ENCODE results near the gene NGEF. TPM values are rescaled to one million over a fixed set of nuclear protein-coding genes. Genes with fewer than 3 reads are reported as not detected.
"Not testable (repeated sequence)": the region's sequence is repeated elsewhere in the genome, so short reads cannot be mapped to it uniquely, and the experiment has no call there.

The NGEF gene
- total RNA-seq, 1 donor from 2014 or later: 2.7 TPM

- DNase-seq: no peak
Measured at GRCh38 chr2:232927032-232927792, 85.8 kb downstream of the NGEF start.

GRCh38 chr2:232926431-232926939, 86.6 kb downstream of the NGEF start:
- DNase-seq: no peak

DNA sequence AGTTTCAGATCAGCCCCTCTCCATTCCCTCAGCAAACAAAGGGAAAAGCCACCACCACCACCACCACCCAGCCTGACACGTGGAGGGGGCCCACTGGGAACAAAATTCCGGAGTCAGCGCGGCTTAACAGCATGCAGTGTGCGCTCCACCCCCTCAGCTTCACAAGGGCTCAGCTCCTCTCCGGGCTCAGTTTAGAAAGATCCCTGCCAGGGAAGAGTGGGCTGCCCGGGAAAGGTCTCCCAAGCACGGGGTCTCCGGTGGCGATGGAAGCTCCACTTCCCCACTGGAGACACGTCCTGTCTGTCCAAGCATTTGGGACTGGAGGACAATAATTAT, 87.3 kb downstream of the NGEF start:
- no peak for DNase-seq

DNA sequence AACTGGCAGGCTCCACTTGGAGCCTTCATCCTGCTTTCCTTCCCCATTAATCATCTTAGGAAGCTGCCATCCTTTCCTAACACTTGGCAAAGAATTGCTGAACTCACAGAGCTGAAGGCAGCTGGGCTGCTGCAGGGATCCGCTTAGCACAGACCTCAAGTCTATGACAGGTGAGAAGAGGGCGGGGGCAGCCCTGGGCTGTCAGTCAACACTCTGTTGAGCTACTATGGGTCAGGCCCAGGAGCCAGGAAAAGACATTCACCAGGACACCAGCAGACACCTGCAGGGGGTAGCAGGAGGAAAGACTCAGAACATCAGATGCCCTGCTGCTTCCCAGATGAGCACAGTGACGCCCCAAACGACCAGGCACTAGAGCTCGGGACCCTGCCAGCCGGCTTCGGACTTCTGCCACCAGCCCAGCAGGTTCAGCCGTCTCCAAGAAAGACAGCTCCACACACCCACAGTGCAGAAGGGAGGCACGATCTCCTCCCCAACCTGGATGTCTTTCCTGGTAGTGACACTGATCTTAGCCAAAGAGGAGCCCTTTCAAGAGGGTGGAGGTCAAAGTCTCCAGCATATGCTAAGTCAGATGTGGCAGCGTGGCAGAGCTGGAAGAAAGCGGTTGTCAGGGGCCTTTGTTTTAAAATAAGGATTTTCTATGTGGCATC, 87.8 kb downstream of the NGEF start:
- DNase-seq: peak; percentile 61

- DNase-seq: no peak
Measured at GRCh38 chr2:232924433-232924832, 88.6 kb downstream of the NGEF start.

- DNase-seq: no peak
Measured at GRCh38 chr2:232920760-232921159, 92.3 kb downstream of the NGEF start.

- no peak for DNase-seq
Measured at GRCh38 chr2:232920055-232920454, 93.0 kb downstream of the NGEF start.

- no peak for DNase-seq
Measured at GRCh38 chr2:232919141-232919540, 93.9 kb downstream of the NGEF start.

DNA sequence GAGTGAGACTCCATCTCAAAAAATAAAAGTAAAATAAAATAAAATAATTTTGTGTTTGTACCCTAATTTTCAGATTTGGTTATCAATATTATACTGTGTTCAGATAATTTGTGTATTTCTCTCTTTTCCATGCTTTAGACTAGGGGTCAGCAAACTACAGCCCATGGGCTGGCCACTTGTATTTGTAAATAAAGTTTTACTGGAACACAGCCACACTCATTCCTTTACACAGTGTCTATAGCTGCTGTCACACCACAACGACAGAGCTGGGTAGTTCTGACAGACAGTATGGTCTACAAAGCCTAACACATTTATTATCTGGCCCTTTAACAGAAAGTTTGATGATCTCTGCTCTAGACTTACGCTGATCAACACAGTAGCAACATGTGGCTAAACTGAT, 99.2 kb downstream of the NGEF start:
- no peak for DNase-seq

DNA sequence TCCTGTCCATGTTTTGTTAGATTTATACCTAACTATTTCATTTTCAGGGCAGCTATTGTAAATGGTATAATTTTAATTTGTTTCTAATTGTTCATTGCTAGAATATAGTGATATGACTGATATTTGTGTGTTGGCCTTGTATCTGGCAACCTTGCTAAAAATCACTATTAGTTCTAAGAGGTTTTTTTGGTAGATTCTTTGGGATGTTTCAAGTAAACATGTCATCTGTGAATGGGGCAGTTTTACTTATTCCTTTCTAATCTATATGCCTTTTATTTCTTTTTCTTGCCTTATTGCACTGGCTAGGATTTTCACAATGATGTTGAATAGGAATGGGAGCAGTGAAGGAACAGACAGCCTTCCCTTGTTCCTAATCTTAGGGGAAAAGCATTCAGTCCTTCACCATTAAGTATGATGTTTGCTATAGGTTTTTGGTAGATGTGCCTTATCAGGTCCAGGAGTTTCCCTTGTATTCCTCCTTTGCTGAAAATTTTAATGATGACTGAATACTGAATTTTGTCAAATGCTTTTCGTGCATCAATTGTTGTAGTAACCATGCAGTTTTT, 101.3 kb downstream of the NGEF start:
- no peak for DNase-seq

GRCh38 chr2:232910376-232910775, 102.7 kb downstream of the NGEF start:
- no peak for DNase-seq

DNA sequence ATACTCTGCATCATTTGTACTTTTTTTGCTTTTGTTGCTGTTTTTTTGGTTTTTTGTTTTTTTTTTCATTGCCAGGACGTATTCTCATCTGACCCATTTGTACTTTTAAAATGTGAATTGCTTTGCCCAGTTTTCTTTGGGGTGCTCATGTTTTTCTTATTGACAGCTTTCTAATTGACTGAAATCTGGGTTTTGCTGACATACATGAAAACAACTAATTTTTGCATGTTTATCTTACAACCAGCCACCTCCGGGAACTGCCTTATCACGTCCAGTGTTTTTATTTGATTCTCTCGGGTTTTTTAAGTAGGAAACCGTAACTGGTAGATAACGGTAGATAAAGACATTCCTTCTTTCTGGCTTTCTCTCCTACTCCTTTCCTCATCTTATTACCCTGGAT, 104.4 kb downstream of the NGEF start:
- no peak for DNase-seq

DNA sequence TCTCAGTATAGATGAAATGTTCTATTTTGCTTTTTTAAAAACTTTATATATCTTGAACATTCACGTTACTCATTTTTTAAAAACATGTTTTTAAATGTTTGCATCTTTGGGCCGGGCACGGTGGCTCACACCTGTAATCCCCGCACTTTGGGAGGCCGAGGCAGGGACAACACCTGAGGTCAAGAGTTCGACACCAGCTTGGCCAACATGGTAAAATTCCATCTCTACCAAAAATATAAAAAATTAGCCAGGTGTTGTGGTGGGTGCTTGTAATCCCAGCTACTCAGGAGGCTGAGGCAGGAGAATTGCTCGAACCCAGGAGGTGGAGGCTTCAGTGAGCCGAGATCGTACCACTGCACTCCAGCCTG, 105.4 kb downstream of the NGEF start:
- not testable (repeated sequence) for DNase-seq

- DNase-seq: not testable (repeated sequence)
Measured at GRCh38 chr2:232906867-232907717, 106.0 kb downstream of the NGEF start.

- DNase-seq: no peak
Measured at GRCh38 chr2:232903989-232904388, 109.1 kb downstream of the NGEF start.

- no peak for DNase-seq
Measured at GRCh38 chr2:232901736-232902578, 111.1 kb downstream of the NGEF start.

DNA sequence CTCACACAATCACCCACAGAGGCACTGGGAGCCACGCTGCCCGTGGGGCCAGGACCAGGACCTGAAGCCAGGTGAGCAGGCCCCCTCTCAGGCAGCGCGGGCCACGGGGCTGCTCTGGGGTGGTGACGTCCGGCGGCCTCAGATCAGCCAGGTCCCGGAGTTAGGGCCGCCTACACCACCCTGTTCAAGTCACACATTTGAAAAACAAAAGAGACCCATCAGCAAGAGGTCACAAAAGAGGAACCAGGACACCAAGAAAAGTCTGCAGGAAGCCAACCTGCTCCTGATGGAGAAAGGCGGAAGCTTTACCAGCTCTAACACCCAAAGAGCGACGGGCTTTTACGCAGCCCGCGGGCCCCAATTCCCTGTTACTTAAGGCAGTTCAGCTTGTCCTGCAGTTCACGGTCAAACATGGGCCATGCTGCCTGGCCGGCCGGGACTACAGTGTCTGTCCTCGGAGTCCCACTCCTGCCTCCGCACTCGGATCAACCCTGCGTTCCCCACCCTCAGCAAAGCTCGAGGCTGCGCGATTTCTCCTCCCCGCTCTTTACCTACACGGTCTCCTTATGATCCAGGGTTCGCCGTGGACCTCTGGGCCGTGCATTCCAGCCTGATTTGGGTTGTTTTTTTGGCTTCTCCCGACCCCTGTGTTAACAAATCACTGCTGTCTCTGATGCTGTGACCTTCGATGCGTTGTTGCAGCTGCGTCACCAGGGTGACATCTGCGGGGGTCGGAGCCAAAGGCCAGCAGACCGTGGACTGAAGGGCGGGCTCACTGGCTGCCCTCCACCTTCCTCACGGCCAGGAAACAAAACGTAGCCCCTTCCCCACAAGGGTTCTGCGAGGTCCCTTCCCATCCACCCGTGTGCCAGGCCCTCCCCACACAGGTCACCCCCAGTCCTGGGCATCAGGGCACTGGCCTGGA, 112.0 kb downstream of the NGEF start:
- DNase-seq: no peak

- peak; percentile 22 for DNase-seq
Measured at GRCh38 chr2:232898592-232899543, 114.2 kb downstream of the NGEF start.

Data from tongue (tissue), 2 donors.